Panc1 (cell line): Measurements from ENCODE around the gene MOB3A.

Experiments
- POLR2AphosphoS5 ChIP-seq: IDR thresholded peaks from 2 replicates; pipeline ENCODE4 v1.6.1; 2012; ENCODE audit warnings: mild to moderate bottlenecking, low read depth, low read length, moderate library complexity
- TF ChIP-seq, protein P1 (sequence below): fragments of 450-650 bp; IDR thresholded peaks from 2 replicates; pipeline ENCODE4 v1.5.1; 2017; ENCODE audit warnings: mild to moderate bottlenecking

DNA sequence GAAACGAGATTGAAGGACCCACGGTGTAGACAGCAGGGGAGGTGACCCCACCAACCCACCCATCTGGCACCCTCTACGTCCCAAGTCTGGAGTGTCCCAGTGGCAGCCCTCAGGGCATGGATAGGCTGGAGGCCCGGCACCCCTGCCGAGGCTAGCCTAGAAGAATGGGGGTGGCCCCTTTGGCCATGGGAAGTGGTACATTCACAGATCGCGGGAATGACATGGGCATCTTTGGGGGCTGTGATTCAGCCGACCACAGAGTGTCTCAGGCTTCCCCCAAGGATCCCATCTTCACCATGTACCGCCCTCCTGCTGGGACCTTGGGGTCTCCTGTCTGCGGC lies 33.8 kb downstream of the MOB3A start:
- TF ChIP-seq, protein P1, sequence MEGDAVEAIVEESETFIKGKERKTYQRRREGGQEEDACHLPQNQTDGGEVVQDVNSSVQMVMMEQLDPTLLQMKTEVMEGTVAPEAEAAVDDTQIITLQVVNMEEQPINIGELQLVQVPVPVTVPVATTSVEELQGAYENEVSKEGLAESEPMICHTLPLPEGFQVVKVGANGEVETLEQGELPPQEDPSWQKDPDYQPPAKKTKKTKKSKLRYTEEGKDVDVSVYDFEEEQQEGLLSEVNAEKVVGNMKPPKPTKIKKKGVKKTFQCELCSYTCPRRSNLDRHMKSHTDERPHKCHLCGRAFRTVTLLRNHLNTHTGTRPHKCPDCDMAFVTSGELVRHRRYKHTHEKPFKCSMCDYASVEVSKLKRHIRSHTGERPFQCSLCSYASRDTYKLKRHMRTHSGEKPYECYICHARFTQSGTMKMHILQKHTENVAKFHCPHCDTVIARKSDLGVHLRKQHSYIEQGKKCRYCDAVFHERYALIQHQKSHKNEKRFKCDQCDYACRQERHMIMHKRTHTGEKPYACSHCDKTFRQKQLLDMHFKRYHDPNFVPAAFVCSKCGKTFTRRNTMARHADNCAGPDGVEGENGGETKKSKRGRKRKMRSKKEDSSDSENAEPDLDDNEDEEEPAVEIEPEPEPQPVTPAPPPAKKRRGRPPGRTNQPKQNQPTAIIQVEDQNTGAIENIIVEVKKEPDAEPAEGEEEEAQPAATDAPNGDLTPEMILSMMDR = no peak
- TF ChIP-seq POLR2AphosphoS5 = no peak
